Mesendoderm (in vitro differentiated cells): ENCODE results near the gene COL6A2.

ENCODE experiments used
- DNase-seq: peaks from one replicate; pipeline ENCODE4 v3.0.0; 2013
- H2AK5ac ChIP-seq: 2 replicates; pipeline ENCODE4 v1.6.1; 2013; ENCODE audit warnings: low read length, inconsistent platforms
- H2BK120ac ChIP-seq: 2 replicates; pipeline ENCODE4 v1.6.1; 2013; ENCODE audit warnings: low read depth, mild to moderate bottlenecking, low read length, moderate library complexity, mixed read lengths
- H2BK15ac ChIP-seq: replicated peaks from 2 replicates; pipeline ENCODE4 v1.6.1; 2013; ENCODE audit warnings: low read depth, mild to moderate bottlenecking, moderate library complexity
- H2BK5ac ChIP-seq: 2 replicates; pipeline ENCODE4 v1.6.1; 2013; ENCODE audit warnings: low read length, inconsistent platforms
- H3K18ac ChIP-seq: 2 replicates; pipeline ENCODE4 v1.6.1; 2013; ENCODE audit warnings: mild to moderate bottlenecking, low read length, mixed read lengths
- H3K23ac ChIP-seq: one replicate; pipeline ENCODE4 v1.6.1; 2013; ENCODE audit warnings: low read length
- H3K27ac ChIP-seq: 2 replicates; pipeline ENCODE4 v1.5.1; 2013; ENCODE audit warnings: low read depth, mild to moderate bottlenecking, inconsistent platforms, low read length, moderate library complexity
- H3K27me3 ChIP-seq: 2 replicates; pipeline ENCODE4 v1.6.1; 2013; ENCODE audit warnings: low read length, control low read depth, mild to moderate bottlenecking, inconsistent platforms; ENCODE audit not compliant: insufficient read depth, poor library complexity
- H3K36me3 ChIP-seq: 2 replicates; pipeline ENCODE4 v1.6.1; 2013; ENCODE audit warnings: low read length, inconsistent platforms; ENCODE audit not compliant: control insufficient read depth, insufficient read depth
- H3K4ac ChIP-seq: one replicate; pipeline ENCODE4 v1.6.1; 2013; ENCODE audit warnings: low read depth, mild to moderate bottlenecking, low read length, moderate library complexity
- H3K4me1 ChIP-seq: 2 replicates; pipeline ENCODE4 v1.6.1; 2013; ENCODE audit warnings: low read depth, low read length, inconsistent platforms; ENCODE audit not compliant: control insufficient read depth
- H3K4me2 ChIP-seq: 2 replicates; pipeline ENCODE4 v1.6.1; 2013; ENCODE audit warnings: low read length
- H3K4me3 ChIP-seq: 2 replicates; pipeline ENCODE4 v1.5.1; 2013; ENCODE audit warnings: mild to moderate bottlenecking, low read length
- H3K56ac ChIP-seq: one replicate; pipeline ENCODE4 v1.6.1; 2013; ENCODE audit warnings: low read length
- H3K79me1 ChIP-seq: 2 replicates; pipeline ENCODE4 v1.6.1; 2013; ENCODE audit warnings: low read length, inconsistent platforms
- H3K79me2 ChIP-seq: 2 replicates; pipeline ENCODE4 v1.6.1; 2013; ENCODE audit warnings: mild to moderate bottlenecking, low read length; ENCODE audit not compliant: control insufficient read depth, insufficient read depth
- H3K9ac ChIP-seq: 2 replicates; pipeline ENCODE4 v1.6.1; 2013; ENCODE audit warnings: low read length, inconsistent platforms
- H4K5ac ChIP-seq: one replicate; pipeline ENCODE4 v1.6.1; 2013; ENCODE audit warnings: low read length
- H4K8ac ChIP-seq: one replicate; pipeline ENCODE4 v1.6.1; 2013; ENCODE audit warnings: low read depth, mild to moderate bottlenecking, control low read depth, low read length, moderate library complexity
- WGBS: extraction: QIAGEN DNeasy Blood & Tissue Kit; methylation state at CpG from one replicate; pipeline ENCODE4 v1.1.7; 2013; ENCODE audit warnings: low lambda C conversion rate, missing lambda C conversion rate; ENCODE audit not compliant: insufficient coverage; ENCODE audit errors: extremely low coverage; 5-methylcytosine and 5-hydroxymethylcytosine counted together

Gene COL6A2

DNA sequence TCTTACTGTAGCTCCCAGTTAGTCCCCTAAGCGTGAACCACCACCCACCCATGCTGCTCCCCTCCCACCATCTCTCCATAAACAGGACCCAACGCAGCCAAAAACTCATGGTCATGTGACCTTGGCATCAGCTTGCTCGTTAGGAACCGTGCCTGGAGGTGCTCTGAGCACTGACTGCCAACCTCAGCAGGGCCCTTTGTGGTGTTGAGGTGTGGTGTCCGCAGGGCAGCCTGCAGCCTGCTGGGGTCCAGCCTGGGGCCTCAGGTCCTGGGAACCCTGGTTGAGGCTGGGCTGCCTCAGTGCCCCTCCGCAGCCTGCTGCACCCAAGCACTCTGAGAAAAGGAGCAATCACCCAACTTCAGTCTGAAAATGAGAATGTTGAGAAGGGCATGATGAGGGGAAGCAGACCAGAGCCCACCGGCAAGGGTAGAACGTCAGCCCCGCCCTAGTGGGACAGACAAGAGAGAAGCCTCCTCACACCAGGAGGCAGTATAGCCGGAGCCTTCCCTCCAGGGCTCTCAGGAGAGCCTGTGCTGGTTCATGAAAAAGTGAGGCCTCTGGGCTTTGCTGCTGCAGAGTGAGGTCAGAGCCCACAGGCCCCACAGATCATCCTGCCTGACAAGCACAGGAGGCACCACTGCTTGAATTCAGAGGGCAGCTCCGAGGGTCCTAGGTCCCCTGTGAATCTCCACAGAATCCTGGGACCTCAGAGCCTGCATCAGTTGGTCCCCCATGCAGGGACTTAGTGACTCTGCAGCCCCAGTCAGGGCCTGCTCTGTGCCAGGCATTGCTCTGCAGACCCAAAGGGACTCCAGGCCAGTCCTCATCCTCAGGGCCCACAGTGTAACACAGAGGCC is 4.9 kb upstream of the COL6A2 start:
- Histone ChIP-seq H2BK5ac (no peak overlapping the region), H2AK5ac (no peak overlapping the region), H2BK120ac (no peak overlapping the region), H3K36me3 (no peaks in the 10 kb centered on the region), H3K18ac (no peak overlapping the region), H3K9ac (no peak overlapping the region), H3K56ac (no peak overlapping the region), H3K79me2 (no peaks in the 10 kb centered on the region), H3K4me2 (no peak overlapping the region), H3K23ac (no peak overlapping the region), H4K8ac (no peak overlapping the region), H3K79me1 (no peaks in the 10 kb centered on the region), H3K4me3 (no peak overlapping the region), H4K5ac (no peak overlapping the region), H3K4me1 (no peaks in the 10 kb centered on the region), H3K4ac (no peak overlapping the region), H3K27ac (no peak overlapping the region), H3K27me3 (no peaks in the 10 kb centered on the region), H2BK15ac (no peak overlapping the region)
- no peak for DNase-seq
- no CpG with 5 or more reads among the region's 11 CpGs for WGBS

DNA sequence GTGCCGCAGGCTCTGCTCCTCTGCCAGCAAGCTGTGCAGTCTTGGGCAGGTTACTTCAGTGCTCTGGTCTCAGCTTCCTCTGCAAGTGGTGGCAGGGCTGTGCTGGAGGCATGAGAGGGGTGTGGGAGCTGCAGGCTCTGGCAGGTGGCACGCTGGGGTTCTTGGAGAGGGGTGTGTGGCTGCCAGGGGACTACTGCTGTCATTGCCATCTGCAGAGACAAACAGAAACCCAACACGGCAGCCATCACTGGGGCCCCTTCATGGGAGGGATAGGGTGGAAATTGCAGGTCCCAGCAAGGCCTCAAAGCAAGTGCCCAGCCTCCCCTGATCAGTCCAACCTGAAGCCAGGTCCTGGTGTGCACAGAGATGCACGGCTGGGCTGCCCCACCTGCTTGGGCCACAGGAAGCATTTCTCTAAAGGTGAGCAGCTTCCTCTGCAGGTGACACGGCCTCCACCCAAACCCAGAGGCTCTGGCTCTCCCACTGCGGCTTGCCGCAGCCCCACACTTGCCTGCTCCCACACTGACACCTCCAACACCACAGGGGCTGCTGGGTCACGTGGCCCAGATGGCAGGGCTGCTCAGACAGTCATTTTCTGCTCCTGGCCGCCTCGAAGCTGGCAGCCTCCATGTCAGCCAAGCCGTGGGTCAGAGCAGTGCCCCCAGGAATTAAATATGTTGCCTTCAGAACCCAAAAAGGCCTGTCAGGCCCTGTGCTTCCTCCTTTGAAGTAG is 4.1 kb upstream of the COL6A2 start:
- Histone ChIP-seq H3K79me1 (no peaks in the 10 kb centered on the region), H2AK5ac (no peak overlapping the region), H3K27me3 (no peaks in the 10 kb centered on the region), H2BK5ac (no peak overlapping the region), H4K8ac (no peak overlapping the region), H2BK15ac (no peak overlapping the region), H3K4ac (no peak overlapping the region), H3K36me3 (no peaks in the 10 kb centered on the region), H3K27ac (no peak overlapping the region), H3K4me1 (no peaks in the 10 kb centered on the region), H4K5ac (no peak overlapping the region), H3K4me3 (no peak overlapping the region), H2BK120ac (no peak overlapping the region), H3K4me2 (no peak overlapping the region), H3K9ac (no peak overlapping the region), H3K56ac (no peak overlapping the region), H3K79me2 (peaks cover 2% of the 10 kb centered on the region), H3K23ac (no peak overlapping the region), H3K18ac (no peak overlapping the region)
- no peak for DNase-seq
- no CpG with 5 or more reads among the region's 11 CpGs for WGBS

DNA sequence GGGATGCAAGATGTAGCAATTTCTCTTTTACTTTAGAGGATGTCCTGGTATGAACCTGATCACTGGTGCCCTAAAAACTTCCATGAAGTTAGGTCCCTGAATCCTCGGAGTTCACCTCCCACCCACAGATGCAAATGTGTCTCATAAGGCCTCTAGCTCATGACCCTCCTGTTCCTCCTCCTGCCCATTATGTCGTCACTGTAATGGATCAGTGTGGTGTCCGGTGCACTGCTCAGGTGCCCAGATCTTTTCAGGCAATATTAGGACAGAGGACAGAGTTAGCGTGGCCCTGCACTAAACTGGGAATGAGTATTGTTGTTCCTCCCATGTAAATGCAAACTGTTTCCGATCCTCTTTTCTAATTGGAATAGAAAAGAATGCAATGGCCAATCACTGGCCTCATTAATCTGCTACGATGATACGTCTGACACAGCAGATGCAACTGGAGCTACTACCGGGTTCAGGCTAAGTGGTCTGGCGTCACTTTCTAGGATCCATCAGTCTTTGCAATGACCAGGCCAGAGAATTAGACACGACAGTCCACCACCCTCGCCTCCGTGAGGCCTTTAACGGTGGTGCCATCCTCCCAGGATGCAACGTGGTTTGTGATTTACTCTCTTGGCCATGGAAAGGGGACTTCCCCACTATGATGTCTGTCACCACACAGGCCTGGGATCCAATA is 3.4 kb upstream of the COL6A2 start:
- no peak overlapping the region for H3K4ac ChIP-seq
- no peak overlapping the region for H3K23ac ChIP-seq
- no peak overlapping the region for H4K8ac ChIP-seq
- no peak overlapping the region for H3K9ac ChIP-seq
- H2BK15ac ChIP-seq: no peak overlapping the region
- no peak overlapping the region for H3K56ac ChIP-seq
- no peaks in the 10 kb centered on the region for H3K36me3 ChIP-seq
- no peak overlapping the region for H3K4me2 ChIP-seq
- no peak overlapping the region for H3K18ac ChIP-seq
- H3K79me1 ChIP-seq: no peaks in the 10 kb centered on the region
- no peak overlapping the region for H2BK5ac ChIP-seq
- no peaks in the 10 kb centered on the region for H3K27me3 ChIP-seq
- no peak overlapping the region for H2AK5ac ChIP-seq
- DNase-seq: no peak
- no peak overlapping the region for H2BK120ac ChIP-seq
- no peak overlapping the region for H3K4me3 ChIP-seq
- no peak overlapping the region for H4K5ac ChIP-seq
- peaks cover 4% of the 10 kb centered on the region for H3K79me2 ChIP-seq
- H3K27ac ChIP-seq: no peak overlapping the region
- no peaks in the 10 kb centered on the region for H3K4me1 ChIP-seq
- WGBS: no CpG with 5 or more reads among the region's 14 CpGs

DNA sequence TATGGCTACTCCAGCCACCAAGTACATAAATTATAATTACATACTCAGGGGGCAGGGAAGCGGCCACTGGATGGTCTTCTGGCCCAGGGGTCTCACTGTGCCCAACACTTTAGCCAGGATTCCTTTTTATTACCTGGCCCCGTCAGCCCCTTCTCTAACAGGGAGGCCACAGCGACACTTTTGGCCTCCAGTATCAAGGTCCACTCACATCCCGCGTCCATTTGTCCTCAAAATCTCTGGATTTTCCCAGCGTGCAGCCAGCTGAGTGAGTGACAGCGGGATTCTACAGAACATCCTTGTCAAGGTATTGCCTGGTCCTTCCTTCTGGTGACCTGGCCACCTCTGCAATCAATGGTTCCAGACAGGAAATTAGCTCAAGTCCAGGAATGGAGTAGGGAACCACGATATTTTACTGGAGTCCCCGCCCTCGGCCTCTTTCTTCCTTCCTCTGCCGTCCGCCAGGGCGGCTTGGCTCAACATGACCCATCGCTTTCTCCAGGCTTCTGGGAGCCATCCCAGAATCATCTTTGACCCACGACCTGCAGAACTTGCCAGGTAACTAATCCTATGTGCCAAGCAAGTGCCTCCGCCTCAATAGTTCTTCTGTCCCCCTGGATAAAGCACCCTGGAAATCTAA is 2.7 kb upstream of the COL6A2 start:
- no peak overlapping the region for H3K27ac ChIP-seq
- no peak overlapping the region for H2BK120ac ChIP-seq
- H3K9ac ChIP-seq: no peak overlapping the region
- no peak overlapping the region for H3K18ac ChIP-seq
- peaks cover 11% of the 10 kb centered on the region for H3K79me2 ChIP-seq
- H4K5ac ChIP-seq: no peak overlapping the region
- no peak overlapping the region for H3K23ac ChIP-seq
- WGBS: no CpG with 5 or more reads among the region's 16 CpGs
- no peaks in the 10 kb centered on the region for H3K4me1 ChIP-seq
- H2BK5ac ChIP-seq: no peak overlapping the region
- no peak for DNase-seq
- H3K36me3 ChIP-seq: no peaks in the 10 kb centered on the region
- no peak overlapping the region for H3K4ac ChIP-seq
- H3K27me3 ChIP-seq: no peaks in the 10 kb centered on the region
- no peak overlapping the region for H3K56ac ChIP-seq
- no peak overlapping the region for H4K8ac ChIP-seq
- H3K4me3 ChIP-seq: no peak overlapping the region
- no peak overlapping the region for H2AK5ac ChIP-seq
- H3K4me2 ChIP-seq: no peak overlapping the region
- H2BK15ac ChIP-seq: no peak overlapping the region
- H3K79me1 ChIP-seq: peaks cover 3% of the 10 kb centered on the region

DNA sequence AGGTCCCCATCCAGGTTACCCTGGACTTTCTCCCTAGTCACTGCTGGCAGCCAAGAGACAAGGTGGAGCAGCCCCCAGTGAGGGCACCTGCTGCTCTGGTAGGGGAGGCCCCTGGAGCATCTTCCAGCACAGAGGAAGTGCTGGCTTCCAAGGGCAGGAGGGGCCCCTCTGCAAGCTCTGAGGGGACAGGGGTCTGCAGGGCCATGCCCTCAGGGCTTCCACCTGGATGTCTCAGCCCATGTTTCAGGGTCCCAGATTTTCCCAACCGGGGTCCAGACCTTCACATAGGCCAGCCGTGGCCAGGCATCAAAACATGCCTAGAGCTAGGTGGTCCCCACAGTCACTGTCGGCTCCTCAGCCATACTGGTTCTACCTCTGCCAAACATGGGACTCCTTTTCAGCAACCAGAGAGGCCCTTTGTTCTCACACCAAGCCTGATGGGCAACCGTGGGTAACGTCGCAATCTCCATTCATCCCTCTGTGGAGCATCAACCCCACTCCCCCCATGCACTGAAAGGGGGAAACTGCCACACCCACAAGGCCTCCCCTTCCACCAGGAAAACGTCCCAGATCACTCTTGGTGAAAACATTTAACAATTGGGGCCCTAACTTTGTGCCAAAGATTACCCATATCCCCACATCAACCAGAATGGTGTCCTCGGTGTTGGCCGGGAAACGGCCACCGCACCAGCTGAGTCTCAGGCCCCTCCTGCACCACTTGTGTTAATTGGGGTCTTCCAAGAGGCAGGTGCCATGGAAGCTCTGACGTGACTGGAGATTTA is 1.9 kb upstream of the COL6A2 start:
- Histone ChIP-seq H3K4ac (no peak overlapping the region), H2BK15ac (no peak overlapping the region), H3K4me1 (peaks cover 2% of the 10 kb centered on the region), H3K4me3 (no peak overlapping the region), H3K18ac (no peak overlapping the region), H3K56ac (no peak overlapping the region), H3K79me1 (peaks cover 11% of the 10 kb centered on the region), H3K27me3 (no peaks in the 10 kb centered on the region), H2BK5ac (no peak overlapping the region), H3K79me2 (peaks cover 18% of the 10 kb centered on the region), H3K27ac (no peak overlapping the region), H3K9ac (no peak overlapping the region), H2BK120ac (no peak overlapping the region), H4K5ac (no peak overlapping the region), H3K4me2 (no peak overlapping the region), H4K8ac (no peak overlapping the region), H3K36me3 (no peaks in the 10 kb centered on the region), H3K23ac (no peak overlapping the region), H2AK5ac (no peak overlapping the region)
- DNase-seq: no peak
- WGBS: no CpG with 5 or more reads among the region's 12 CpGs
